Subcutaneous adipose tissue (tissue), 4 donors: ENCODE results near the gene LDLRAD2. TPM values are rescaled to one million over a fixed set of nuclear protein-coding genes. Genes with fewer than 3 reads are reported as not detected.

Source experiments
- total RNA-seq, 4 donors: library from RNA; depleted of rRNA; stranded (reverse); fragments of >200 nt; gene quantifications; one replicate each; pipeline ENCODE4 v1.1.0, GENCODE V29; 2016
- TF ChIP-seq, protein P1 (sequence below): fragments of 450-650 bp; IDR thresholded peaks from one replicate; pipeline ENCODE4 v1.5.1; 2016; ENCODE audit warnings: low read depth, mild to moderate bottlenecking, control low read depth, antibody characterized with exemption, moderate library complexity

LDLRAD2 gene
- total RNA-seq, 4 donors from 2014 or later, result not detected

- TF ChIP-seq, protein P1, sequence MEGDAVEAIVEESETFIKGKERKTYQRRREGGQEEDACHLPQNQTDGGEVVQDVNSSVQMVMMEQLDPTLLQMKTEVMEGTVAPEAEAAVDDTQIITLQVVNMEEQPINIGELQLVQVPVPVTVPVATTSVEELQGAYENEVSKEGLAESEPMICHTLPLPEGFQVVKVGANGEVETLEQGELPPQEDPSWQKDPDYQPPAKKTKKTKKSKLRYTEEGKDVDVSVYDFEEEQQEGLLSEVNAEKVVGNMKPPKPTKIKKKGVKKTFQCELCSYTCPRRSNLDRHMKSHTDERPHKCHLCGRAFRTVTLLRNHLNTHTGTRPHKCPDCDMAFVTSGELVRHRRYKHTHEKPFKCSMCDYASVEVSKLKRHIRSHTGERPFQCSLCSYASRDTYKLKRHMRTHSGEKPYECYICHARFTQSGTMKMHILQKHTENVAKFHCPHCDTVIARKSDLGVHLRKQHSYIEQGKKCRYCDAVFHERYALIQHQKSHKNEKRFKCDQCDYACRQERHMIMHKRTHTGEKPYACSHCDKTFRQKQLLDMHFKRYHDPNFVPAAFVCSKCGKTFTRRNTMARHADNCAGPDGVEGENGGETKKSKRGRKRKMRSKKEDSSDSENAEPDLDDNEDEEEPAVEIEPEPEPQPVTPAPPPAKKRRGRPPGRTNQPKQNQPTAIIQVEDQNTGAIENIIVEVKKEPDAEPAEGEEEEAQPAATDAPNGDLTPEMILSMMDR, result no peak
These were observed 29.7 kb upstream of the LDLRAD2 start for GRCh38 chr1:21782349-21782867.

GRCh38 chr1:21782868-21783678, 29.0 kb upstream of the LDLRAD2 start, which contains the start of gene USP48:
Gene USP48, minus strand, starts transcription at chr1:21783149. Its CDS starts 192 bp downstream, at chr1:21782957.
- TF ChIP-seq, protein P1, result no peak

DNA sequence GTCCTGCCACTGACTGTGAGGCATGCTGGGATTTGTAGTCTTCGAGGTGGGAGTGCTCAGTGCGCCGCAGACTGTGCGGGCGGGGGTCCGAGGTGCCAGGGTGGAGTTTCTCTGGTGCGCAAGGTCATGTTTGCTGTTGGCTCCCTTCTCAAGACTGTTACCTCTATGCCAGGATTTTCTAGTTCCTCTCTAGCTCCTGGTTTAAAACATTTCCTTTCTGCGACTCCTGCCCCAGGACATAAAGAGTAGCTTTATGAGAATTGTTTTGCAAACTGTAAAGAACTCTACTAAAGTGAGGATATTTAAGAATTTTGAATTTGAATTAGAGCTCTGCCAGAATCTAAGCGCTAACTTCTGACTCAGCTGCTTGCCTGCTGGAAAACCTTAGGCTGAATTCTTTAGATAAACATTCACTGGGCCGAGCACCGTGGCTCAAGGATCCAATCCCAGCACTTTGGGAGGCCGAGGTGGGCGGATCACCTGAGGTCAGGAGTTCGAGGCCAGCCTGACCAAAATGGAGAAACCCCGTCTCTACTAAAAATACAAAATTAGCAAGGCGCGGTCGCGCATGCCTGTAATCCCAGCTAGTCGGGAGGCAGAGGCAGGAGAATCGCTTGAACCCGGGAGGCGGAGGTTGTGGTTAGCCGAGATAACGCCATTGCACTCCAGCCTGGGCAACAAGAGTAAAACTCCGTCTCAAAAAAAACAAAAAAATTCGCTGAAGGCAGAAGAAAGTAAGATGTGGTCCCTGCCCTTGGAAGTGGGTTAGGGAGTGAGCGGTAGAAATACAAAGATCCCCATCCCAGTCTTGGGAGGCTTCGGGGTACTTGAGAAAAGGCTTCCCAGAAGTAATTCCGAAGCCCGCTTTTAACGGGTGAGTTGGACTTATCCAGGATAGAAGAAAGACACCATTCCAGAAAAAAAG, 28.1 kb upstream of the LDLRAD2 start:
- TF ChIP-seq, protein P1, result no peak

- TF ChIP-seq, protein P1, result no peak
These were observed 25.4 kb upstream of the LDLRAD2 start for GRCh38 chr1:21786640-21787039.

DNA sequence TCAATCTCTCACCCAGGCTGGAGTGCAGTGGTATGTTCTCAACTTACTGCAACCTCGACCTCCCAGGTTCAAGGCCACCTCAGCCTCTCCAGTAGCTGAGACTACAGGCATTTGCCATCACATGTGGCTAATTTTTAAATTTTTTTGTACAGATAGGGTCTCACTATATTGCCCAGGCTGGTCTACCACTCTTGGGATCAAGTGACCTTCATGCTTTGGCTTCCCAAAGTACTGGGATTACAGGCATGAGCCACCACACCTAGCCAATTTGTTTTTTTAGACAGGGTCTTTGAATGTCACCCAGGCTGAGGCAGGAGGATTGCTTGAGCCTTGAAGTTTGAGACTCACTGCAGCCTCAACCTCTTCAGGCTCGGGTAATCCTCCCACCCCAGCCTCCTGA, 19.0 kb upstream of the LDLRAD2 start:
- TF ChIP-seq, protein P1, result no peak

GRCh38 chr1:21794656-21795055, 17.4 kb upstream of the LDLRAD2 start:
- TF ChIP-seq, protein P1, result no peak

GRCh38 chr1:21795075-21795474, 17.0 kb upstream of the LDLRAD2 start:
- TF ChIP-seq, protein P1, result no peak
